HG02798 (cell line): Measurements from ENCODE around the gene KPNB1.
"Not testable (repeated sequence)": the region's sequence is repeated elsewhere in the genome, so short reads cannot be mapped to it uniquely, and the experiment has no call there.

Experiments
- ATAC-seq: cut with Tn5 transposase; IDR thresholded peaks from one replicate; pipeline ENCODE4 v1.9.1; 2021; ENCODE audit warnings: mild to moderate bottlenecking; ENCODE audit not compliant: unreplicated experiment, poor library complexity

Gene KPNB1

DNA sequence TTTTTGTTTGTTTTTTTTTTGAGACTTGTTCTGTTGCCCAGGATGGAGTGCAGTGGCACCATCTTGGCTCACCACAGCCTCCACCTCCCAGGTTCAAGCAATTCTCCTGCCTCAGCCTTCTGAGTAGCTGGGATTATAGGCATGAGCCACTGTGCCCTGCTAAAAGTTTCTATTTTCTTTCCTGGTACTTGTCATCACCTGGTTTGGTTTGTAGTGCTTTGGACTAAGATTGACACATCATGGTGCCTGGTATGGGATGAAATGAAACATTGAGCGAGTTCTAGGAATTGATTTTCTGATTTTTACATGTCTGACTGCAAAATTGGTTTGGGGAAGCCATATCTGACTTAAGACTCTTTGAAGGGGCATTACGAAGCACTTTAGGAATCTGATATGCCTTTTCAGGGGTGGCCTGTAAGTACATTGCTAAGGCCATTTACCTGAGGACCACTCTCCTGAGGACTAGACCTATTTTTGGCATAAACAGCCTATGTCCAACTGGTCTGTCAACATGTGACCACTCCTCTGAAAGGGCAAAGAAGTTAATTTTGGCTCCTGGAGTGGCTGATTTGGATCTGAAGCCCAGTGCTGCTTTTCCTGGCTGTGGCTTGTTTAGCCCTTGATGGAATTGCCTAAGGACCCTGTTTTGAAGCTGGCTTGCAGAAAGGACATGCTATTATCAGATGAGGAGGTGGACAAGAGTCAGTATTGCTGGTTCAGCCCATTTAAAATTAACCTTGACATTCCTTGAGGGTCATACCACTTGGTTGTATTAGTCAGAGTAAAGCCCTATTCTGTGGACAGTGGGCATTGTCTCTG is 25.9 kb downstream of the KPNB1 start:
- no peak for ATAC-seq

GRCh38 chr17:47676199-47676472 is 26.4 kb downstream of the KPNB1 start:
- no peak for ATAC-seq

DNA sequence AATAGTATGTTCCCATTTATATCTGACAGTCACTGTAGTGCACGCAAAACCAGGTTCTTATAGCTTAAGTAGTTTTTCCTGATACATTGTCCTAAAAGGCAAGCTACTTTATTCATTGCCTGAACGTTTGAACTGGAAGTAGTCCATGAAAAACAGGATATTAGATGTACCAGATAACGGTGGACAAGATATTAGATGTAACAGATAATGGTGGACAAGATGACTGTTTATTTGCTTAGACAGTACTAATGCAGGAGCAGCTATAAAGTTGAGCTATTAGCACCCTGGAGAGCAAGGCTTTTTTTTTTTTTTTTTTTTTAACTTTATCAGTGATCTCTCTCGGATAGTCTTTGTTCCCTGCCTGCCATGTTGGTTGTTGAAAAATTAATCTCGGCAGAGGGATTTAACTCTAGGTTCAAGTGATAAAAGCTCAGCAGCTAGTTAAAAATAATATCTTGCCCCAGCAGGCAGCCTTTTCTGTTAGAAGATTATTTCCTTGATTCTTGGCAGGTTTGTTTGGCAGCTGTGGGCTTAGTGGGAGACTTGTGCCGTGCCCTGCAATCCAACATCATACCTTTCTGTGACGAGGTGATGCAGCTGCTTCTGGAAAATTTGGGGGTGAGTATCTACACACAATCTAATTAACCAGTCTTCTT is 26.9 kb downstream of the KPNB1 start:
- ATAC-seq: no peak

DNA sequence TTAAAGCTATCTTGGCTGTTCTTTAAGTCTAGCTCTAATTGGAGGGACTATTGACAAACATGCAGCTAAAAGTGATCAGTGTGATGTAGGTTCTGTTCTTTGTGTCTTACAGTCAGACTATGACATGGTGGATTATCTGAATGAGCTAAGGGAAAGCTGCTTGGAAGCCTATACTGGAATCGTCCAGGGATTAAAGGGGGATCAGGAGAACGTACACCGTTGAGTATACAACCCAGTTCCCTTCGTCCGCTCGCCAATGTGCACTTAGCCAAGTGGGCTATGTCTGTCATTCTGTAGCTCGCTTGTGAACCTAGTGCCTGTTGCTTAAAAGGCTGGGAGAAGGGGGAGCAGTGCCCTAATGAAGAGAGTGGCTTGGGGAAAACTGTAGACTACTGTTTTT is 28.5 kb downstream of the KPNB1 start:
- ATAC-seq: no peak

- no peak for ATAC-seq
Measured at GRCh38 chr17:47682138-47682537, 32.4 kb downstream of the KPNB1 start.

- ATAC-seq: not testable (repeated sequence)
Measured at GRCh38 chr17:47682727-47683126, 33.0 kb downstream of the KPNB1 start.

DNA sequence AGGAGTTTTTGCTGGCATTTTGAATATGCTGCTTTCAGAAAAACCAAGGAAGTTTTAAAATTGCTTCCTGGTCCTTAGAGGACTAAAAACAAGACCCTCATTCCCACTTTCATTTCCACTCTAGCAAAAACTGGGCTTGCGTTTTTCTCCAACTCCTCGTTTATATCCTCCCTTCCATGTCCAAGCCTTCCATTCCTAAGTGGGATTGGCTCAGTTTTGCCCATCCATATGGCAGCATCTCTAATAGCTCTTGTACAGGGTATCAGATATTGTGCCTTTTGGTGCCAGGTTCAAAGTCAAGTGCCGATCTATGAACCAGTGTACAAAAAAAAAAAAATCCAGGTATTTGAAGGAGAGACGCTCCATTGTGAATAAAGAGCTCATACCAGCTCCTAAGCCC is 34.3 kb downstream of the KPNB1 start:
- no peak for ATAC-seq

- ATAC-seq: no peak
Measured at GRCh38 chr17:47684535-47685193, 34.9 kb downstream of the KPNB1 start.

GRCh38 chr17:47685556-47686275 is 36.0 kb downstream of the KPNB1 start:
- no peak for ATAC-seq

- no peak for ATAC-seq
Measured at GRCh38 chr17:47686276-47686635, 36.5 kb downstream of the KPNB1 start.

GRCh38 chr17:47686664-47687327 is 37.1 kb downstream of the KPNB1 start:
- ATAC-seq: no peak

GRCh38 chr17:47687328-47687690 is 37.6 kb downstream of the KPNB1 start:
- ATAC-seq: no peak

GRCh38 chr17:47687748-47688147 is 38.0 kb downstream of the KPNB1 start:
- no peak for ATAC-seq

DNA sequence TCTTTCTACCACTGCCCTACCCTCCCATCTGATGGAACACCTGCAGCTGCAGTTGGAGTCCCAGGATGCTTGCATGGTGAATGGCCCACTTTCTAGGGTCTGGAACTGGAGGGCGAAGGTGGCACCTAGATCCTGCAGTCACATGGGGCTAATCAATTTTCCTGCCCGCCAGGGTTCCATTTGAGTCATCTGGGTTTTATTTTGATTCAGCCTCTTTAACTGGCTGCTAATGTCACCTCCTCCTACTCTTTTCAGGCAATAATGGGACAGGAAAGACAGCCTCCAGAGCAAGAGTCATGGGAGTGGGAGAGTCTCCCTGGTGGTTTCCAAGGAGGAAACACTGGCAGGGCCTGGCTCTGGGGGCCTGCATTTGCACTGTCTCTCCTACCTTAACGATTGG is 40.4 kb downstream of the KPNB1 start:
- no peak for ATAC-seq

GRCh38 chr17:47692137-47692894 is 42.6 kb downstream of the KPNB1 start:
- ATAC-seq: no peak

DNA sequence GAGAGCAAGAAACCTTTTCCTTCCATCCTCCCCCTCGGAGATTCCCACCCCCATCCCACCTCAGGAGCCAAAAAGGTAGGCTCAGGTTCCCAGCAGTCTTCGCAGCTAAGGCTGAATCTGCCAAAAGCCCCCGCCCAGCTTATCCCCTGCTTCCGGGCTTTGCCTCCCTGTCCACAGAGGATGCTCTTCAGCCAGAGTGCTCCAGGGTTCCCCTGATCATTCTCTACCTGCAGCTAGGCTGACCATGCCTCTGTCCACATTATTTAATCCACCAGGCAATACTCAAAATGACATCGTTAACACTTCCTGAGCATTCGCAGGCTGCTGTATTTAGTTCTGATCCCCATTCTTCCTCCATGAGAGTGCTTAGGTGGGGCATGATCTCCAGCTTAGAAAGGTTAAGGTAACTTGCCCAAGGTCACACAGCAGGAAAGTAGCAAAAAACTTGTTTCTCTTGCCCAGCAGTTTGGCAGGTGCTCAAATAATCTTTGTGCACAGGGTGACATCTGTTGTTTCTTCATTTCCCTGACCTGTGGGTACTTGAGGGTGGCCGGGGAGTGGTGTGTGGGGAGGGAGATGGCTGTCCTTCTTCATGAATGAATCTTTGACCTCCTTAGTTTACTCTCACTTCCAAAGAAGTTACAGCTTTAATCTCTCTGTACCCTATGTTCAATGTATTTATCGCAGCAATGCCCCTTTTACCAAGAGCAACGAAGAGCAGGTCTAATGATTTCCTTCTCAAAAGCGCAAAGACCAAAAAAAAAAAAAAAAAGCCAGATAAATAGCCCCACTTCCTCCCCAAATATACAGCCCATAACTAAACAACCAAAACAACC is 43.4 kb downstream of the KPNB1 start:
- ATAC-seq: no peak

DNA sequence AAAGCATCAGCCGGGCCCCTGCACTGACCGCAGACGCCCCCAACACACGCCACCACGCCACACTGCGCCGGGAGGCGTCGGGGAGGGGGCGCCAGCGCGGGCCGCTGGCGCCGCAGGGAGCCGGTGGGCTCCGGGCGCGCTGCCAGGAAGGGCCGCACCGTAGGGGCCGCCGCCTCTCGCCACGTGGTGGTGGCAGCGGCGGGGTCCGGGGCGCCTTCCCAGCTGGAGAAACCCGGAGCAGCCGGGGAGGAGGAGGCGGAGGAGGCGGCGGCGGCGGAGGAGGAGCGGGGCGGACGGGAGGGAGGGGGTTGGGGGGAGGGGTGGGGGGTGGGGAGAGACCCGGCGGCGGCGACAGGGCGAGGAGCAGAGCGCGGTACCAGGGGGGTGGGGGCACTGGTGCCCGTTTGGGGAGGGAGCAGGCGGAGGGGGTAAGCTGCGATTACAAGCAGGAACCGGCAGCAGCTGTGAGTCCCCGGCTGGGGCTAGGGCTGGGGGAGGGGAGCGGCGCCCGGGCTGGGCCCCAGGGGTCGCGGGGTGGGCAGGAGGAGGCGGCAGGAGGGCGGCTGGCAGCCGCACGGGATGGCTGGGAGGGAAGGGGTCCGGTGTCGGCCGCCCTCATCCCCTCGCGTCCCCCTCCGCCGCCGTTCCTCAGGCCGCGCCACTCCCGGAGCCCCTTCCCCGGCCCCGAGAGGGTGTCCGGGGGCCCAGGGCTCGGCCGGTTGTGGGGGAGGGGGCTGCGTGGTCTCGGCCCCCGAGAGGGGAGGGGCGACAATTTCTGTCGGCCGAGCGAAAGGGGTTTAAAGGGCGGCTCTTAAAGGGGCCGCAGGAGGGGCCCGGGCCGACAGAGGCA is 44.2 kb downstream of the KPNB1 start, which contains the start of gene TBKBP1:
TBKBP1 (plus strand) TSS at position 431 of the 850 bp plus-strand sequence. CDS start 1,952 bp downstream, outside the sequence.
- no peak for ATAC-seq
